ENCODE measurements around the gene ARPC4.
"Not testable (repeated sequence)": the region's sequence is repeated elsewhere in the genome, so short reads cannot be mapped to it uniquely, and the experiment has no call there.

ARPC4 gene

DNA sequence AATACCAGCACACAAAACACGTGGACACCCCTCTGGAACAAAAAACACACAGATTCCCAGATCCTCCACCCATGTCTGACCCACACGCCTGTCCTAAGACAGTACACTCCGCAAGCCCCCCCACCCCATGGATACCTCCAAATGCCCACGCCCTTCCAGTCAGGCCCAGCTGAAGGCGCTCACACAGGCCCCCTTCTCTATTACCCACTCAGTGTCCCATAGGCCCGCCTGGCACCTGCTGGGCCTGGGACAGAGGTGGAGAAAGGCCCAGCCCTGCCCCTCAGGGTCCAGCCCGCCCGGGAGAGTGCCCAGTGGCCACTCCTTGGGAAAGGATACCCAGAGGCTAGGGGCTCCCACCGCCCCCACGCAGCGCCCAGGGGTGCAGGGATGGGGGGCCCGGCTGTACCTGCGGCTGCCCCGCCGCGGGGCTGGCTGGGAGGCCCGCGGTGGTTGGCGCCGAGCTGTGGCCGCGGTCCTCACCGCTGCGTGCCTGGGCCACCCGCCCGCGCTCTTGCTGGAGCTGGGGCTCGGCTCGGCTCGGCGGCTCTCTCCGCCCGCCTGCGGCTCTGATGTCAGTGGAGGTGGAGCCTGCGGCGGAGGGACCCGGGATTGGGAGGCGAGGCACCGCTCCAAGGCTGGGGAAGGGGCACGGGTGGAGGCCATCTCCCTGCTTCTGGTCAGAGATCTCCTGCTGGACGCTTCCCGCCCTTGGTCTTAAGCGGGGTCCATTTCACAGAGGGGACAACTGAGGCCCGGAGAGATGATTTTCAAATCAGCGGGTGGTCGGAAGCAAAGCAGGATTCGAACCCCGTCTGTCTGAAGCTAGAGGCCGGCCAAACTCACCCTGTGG, 23.2 kb upstream of the ARPC4 start, which contains the start of gene CAMK1:
Gene CAMK1, minus strand, starts transcription at position 522 of the 850 bp plus-strand sequence. CDS start 2,198 bp downstream, outside the sequence.
- DNase-seq (ENCODE audit: low read depth in 1 of 2, low spot score in 1 of 2) = no peak

- DNase-seq (ENCODE audit: low read depth in 1 of 2, low spot score in 1 of 2) = no peak
Observed at GRCh38 chr3:9770276-9770812, 22.5 kb upstream of the ARPC4 start.

DNA sequence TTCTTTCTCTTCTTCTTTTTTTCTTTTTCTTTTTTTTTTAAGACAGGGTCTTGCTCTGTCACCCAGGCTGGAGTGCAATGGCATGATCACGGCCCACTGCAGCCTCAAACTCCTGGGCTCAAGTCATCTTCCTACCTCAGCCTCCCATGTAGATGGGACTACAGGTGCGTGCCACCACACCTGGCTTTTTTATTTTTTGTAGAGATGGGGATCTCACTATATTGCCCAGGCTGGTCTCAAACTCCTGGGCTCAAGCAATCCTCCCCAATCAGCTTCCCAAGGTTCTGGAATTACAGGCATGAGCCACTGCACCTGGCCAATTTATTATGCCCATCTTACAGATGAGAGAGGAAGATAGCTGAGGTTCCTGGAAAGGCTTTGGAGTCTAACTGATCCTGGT, 21.9 kb upstream of the ARPC4 start:
- DNase-seq (ENCODE audit: low read depth in 1 of 2, low spot score in 1 of 2) = not testable (repeated sequence)

DNA sequence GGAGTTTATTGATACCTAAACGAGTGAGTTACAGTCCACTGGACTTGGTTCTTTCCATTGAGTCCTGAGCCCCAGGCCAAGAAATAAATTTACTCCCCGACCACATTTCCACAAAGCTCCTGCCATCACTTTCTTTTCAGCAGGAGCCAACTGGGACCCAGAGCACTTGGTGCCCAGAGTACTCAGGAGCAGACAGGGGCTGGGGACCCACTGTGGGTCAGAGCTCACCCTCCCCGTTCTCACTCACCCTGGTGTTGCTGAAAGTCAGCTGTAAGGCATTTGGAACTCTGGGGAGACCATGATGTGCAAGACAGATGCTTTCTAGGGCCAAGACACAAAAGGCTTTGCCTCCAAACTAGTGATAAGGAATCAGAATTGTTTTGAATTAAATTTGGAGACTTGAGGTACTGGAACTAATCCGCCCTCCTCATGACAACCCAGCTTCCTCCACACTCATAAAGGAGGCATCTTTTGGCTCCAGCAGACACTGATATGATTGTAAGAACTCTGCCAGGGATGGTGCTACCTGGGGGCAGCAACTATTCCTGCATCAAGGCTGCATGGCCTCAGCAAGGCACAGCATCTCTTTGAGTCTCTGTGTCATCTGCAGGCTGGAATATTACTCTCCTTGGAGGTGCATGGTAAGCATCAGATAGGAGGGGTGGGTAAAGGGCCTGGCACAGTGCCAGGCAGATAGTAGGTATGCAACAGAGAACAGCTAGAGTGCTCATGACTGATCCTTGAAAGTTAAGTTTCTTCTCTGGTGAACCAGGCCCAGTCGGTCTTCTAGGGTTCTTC, 15.8 kb upstream of the ARPC4 start:
- no peak for DNase-seq (ENCODE audit: low read depth in 1 of 2, low spot score in 1 of 2)

DNA sequence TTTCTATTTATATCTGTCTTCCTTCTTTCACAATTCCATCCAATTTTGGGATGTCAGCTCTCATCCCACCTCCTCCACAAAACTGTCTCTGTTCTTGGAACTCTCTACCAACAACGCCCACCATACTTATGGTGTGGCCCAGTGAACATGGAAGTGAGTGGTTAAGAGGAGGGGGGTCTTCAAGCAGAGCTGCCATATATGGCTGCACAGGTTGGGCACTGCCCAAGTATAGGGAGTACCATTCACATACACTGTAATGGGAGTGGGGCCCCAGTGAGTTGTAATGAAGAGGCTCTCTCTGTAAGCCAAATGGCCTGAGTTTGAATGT, 15.2 kb upstream of the ARPC4 start:
- no peak for DNase-seq (ENCODE audit: low read depth in 1 of 2, low spot score in 1 of 2)

DNA sequence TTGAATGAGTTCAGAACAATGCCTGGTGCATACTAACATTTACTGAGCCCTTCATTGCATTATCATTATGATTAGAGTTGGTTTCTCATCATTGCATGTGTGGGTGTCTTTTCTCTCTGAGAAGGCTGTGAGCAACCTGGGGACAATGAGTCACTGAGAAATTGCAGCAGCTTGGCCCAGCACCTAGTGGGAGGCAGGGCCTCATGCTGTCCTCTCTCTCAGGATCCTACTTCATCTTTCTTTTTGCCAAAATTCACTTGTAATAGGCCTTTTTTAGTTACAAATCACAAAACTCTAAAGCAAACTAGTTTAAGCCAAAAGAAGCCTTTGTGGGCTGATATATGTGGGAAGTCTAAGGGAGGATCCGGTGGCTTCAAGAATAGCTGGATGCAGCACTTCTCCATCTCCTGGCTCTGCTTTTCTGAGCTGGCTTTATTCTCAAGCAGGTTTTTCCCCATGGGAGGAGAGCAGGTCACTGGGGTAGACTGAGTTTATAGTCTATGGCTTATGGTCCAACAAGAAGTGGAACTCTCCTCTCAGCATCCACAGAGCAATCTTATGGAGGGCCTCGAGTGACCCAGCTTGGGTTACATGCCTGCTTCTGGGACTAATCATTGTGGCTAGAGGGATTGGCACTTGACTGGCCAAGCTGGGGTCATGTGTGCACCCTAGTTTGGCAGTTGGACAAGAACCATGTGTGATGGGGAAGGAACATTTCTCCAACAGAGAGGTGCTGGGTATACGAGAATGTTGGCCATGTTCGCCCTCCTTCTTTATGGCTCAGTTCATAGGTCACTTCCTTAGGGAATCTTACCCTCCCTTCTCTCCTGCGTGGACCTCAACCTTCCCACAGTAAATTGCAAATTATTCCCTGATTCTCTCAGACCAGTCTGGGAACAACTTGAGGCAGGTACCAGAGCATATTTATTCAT, 14.5 kb upstream of the ARPC4 start:
- peak in 1 of 2 donors; percentile 76 for DNase-seq (ENCODE audit: low read depth in 1 of 2, low spot score in 1 of 2)

- no peak for DNase-seq (ENCODE audit: low read depth in 1 of 2, low spot score in 1 of 2)
Observed at GRCh38 chr3:9779075-9779593, 13.7 kb upstream of the ARPC4 start.

DNA sequence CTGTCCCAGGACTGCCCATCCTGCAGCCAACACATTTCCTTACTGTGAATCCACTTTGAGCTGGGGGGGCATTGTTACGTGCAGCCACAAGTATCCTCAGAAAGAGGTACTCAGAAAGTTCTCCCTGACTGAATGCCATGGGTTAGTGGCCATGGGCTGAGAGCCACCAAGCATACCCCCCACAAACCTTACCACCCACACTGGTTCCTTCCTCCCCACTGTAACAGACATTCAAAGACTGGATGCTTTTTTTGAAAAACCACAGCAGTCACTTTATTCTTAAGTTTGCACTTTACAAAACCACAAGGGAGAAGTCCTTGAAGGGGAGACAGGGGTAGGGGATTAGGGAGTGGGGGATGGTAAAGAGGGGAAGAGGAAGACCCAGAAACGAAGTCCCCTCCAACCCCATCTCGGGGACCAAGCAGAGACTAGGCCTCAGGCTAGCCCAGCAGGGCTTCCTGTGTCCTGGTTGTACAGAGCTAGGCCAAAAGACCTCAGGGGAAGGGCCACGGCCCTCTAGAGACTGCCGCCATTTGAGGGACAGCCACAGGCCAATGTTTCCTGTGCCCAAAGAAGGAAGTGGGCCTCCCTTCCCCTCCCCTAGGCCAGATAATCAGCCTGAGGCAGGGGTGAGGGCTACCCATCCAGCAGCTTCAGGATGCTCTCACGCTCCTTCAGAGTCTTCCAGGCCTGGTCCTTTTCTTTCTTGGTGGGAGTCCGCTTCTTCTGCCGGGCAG, 13.0 kb upstream of the ARPC4 start:
- DNase-seq (ENCODE audit: low read depth in 1 of 2, low spot score in 1 of 2) = no peak

DNA sequence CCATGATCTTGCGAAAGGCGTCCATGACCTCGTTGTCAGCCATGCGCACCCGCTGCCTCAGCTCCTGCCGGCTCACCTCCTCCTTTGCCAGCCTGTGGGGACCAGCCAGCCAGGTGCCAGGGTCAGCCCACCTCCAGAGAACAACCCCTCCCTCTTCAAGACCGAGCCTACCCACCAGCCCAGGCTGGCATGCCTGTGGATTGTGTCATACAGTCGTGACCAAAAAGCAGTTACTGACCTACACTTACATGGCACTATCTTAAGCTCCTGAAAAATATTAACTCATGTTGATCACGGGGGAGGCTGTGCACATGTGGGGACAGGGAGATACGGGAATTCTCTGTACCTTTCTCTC, 12.4 kb upstream of the ARPC4 start:
- no peak for DNase-seq (ENCODE audit: low read depth in 1 of 2, low spot score in 1 of 2)

- DNase-seq (ENCODE audit: low read depth in 1 of 2, low spot score in 1 of 2) = no peak
Observed at GRCh38 chr3:9780910-9781309, 12.0 kb upstream of the ARPC4 start.

DNA sequence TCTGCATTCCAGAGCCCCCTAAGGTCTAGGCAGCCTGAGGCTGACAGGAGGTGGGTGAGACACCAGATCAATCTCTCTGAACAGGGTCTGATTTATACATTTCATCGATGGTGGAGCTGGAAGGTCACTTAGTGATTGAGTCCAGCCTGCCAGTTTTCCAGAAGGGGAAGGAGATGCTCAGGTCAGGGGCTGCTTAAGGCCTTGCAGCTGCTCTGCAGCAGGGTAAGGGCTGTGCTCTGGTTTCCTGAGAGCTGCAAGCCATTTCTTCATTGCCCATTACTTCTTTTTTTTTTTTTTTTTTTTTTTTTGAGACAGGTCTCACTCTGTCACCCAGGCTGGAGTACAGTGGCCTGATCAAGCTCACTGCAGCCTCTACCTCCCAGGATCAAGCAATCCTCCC, 11.3 kb upstream of the ARPC4 start:
- no peak for DNase-seq (ENCODE audit: low read depth in 1 of 2, low spot score in 1 of 2)

- no peak for DNase-seq (ENCODE audit: low read depth in 1 of 2, low spot score in 1 of 2)
Observed at GRCh38 chr3:9781978-9782603, 10.8 kb upstream of the ARPC4 start.

GRCh38 chr3:9782770-9783169, 10.1 kb upstream of the ARPC4 start:
- no peak for DNase-seq (ENCODE audit: low read depth in 1 of 2, low spot score in 1 of 2)

DNA sequence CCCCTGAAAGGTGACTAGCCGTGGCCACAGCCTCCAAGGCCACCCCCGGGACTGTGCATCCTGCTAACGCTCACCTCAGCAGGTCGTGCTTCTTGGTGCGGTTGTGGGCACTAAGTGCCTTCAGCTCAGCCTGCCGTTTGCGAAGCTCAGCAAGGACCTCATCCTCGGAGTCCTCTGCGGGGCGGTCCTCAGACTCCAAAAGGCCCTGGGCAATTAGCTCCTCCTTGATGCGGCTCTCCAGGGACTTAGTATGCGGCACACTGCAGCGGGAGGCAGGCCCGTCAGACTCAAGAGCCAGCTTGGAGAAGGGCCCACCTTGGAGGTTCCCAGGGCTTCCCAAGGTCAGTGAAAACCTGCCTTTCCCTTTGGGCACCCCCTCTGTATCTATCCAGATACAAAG, 8.9 kb upstream of the ARPC4 start:
- DNase-seq (ENCODE audit: low read depth in 1 of 2, low spot score in 1 of 2) = no peak

GRCh38 chr3:9784965-9785364, 7.9 kb upstream of the ARPC4 start:
- DNase-seq (ENCODE audit: low read depth in 1 of 2, low spot score in 1 of 2) = no peak

DNA sequence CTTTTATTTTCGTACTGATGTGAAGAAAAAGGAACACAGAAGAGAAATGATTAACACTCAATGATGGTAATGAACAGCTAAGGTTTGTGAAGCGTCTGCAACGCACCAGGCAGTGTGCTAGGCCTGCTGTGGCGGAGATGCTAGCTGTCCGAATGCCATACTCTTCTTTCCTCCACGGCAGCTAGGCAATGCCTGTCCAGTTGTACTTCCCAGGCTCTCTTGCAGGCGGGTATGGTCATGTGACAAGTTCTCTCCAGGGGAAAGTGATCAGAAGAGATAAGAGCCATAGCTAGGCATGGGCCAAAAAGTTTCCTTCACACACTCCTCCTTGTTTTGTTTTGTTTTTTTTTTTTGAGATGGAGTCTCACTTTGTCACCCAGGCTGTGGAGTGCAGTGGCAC, 7.3 kb upstream of the ARPC4 start:
- no peak for DNase-seq (ENCODE audit: low read depth in 1 of 2, low spot score in 1 of 2)

DNA sequence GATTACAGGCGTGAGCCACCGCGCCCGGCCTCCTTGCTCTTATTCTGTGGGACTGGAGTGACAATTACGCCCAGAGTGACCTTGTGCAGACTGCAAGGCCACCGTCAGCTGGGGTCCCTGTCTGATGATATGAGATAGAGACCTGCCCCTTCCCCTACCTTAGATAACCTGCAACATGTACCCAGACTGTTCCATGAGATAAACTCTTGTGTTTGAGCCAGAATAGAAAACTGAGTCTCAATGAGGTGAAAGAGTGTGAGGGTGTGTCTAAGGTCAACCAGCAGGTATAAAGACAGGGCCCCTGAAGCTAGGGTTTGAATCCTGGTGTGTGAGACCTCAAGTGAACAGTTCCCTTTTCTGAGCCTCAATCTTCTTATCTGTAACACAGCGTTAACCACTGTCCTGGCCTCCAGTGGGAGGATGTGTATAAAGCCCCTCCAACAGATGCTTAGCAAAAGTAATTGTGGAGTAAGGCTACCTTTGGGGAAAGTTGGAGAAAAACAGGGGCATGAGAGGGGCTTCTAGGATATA, 6.6 kb upstream of the ARPC4 start:
- no peak for DNase-seq (ENCODE audit: low read depth in 1 of 2, low spot score in 1 of 2)

GRCh38 chr3:9786825-9787669, 5.8 kb upstream of the ARPC4 start:
- DNase-seq (ENCODE audit: low read depth in 1 of 2, low spot score in 1 of 2) = no peak

DNA sequence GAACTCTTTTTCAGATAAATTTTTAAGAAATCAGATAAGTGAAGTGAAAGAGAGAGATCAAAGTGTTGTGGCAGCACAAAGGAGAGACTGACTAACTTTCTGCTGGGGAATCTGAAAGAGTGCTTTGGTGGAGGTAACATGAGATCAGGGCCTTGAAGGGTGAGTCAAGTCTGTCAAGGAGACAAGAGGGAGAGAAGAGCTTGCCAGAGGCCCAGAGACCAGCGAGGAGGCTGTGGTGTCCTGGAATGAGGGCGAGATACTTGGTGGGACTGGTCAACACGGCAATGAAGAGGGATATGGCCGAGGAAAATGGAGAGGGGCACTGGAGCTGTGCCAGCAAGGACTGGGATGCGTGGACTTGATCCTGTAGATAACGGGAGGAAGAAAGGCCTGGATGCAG, 5.2 kb upstream of the ARPC4 start:
- no peak for DNase-seq (ENCODE audit: low read depth in 1 of 2, low spot score in 1 of 2)
